ENCODE measurements around the gene RARB. TPM values are rescaled to one million over a fixed set of nuclear protein-coding genes. Genes with fewer than 3 reads are reported as not detected.

The RARB gene
- 6.8 to 16.5 TPM (median 11.8 TPM) in 5 replicates for total RNA-seq (2022; extraction: Qiagen RNA extraction)

DNA sequence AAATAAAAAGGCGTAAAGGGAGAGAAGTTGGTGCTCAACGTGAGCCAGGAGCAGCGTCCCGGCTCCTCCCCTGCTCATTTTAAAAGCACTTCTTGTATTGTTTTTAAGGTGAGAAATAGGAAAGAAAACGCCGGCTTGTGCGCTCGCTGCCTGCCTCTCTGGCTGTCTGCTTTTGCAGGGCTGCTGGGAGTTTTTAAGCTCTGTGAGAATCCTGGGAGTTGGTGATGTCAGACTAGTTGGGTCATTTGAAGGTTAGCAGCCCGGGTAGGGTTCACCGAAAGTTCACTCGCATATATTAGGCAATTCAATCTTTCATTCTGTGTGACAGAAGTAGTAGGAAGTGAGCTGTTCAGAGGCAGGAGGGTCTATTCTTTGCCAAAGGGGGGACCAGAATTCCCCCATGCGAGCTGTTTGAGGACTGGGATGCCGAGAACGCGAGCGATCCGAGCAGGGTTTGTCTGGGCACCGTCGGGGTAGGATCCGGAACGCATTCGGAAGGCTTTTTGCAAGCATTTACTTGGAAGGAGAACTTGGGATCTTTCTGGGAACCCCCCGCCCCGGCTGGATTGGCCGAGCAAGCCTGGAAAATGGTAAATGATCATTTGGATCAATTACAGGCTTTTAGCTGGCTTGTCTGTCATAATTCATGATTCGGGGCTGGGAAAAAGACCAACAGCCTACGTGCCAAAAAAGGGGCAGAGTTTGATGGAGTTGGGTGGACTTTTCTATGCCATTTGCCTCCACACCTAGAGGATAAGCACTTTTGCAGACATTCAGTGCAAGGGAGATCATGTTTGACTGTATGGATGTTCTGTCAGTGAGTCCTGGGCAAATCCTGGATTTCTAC is at the start of gene RARB:
Gene RARB, plus strand, starts transcription at position 322 of the 847 bp plus-strand sequence. Its CDS starts 469 bp downstream, at position 791.

Other genes with a start within 250 kb of the RARB start
- 66.2 to 78.3 TPM (median 71.8 TPM) in 5 replicates for gene TOP2B, start 236.6 kb downstream of the RARB start, total RNA-seq (2022; extraction: Qiagen RNA extraction)